A673 (cell line): ENCODE data around the gene CBLC. TPM values are rescaled to one million over a fixed set of nuclear protein-coding genes. Genes with fewer than 3 reads are reported as not detected.

Experiments used
- BruUV-seq: library from RNA; stranded (reverse); fragments of 400-500 nt; replicated peaks from 2 replicates; lab custom pipeline; 2021; lab: Mats Ljungman, UMichigan
- CTCF ChIA-PET: fragments of 300-600 bp; sonication (Branson Sonifier 250); formaldehyde crosslinking; loops from one replicate; lab custom pipeline; 2022; ENCODE audit warnings: antibody characterized with exemption; lab: Charles Lee
- POLR2A ChIA-PET: fragments of 300-600 bp; sonication (Branson Sonifier 250); formaldehyde crosslinking; loops from one replicate; lab custom pipeline; 2022; ENCODE audit warnings: antibody characterized with exemption; ENCODE audit not compliant: low non-redundant PET; lab: Charles Lee
- DNase-seq: peaks from one replicate; pipeline ENCODE4 v3.0.0-alpha.2; 2015; ENCODE audit warnings: low spot score
- H3K27ac ChIP-seq: fragments of 200-600 bp; sonication (generic); 2 replicates; pipeline ENCODE4 v1.5.1; 2016; ENCODE audit warnings: mixed run types, low read depth, mild to moderate bottlenecking, mixed read lengths, antibody characterized with exemption, low read length; ENCODE audit not compliant: poor library complexity, severe bottlenecking
- H3K27me3 ChIP-seq: fragments of 200-600 bp; sonication (generic); replicated peaks from 2 replicates; pipeline ENCODE4 v1.6.1; 2017; ENCODE audit warnings: mixed run types, low read depth, mild to moderate bottlenecking, mixed read lengths, antibody characterized with exemption, low read length; ENCODE audit not compliant: insufficient read depth, poor library complexity
- H3K36me3 ChIP-seq: fragments of 200-600 bp; sonication (generic); 2 replicates; pipeline ENCODE4 v1.6.1; 2016; ENCODE audit warnings: mixed run types, mild to moderate bottlenecking, mixed read lengths, antibody characterized with exemption, low read length; ENCODE audit not compliant: insufficient read depth, poor library complexity, severe bottlenecking
- H3K4me1 ChIP-seq: fragments of 200-600 bp; sonication (generic); 2 replicates; pipeline ENCODE4 v1.6.1; 2017; ENCODE audit warnings: mixed run types, mild to moderate bottlenecking, mixed read lengths, antibody characterized with exemption, low read length; ENCODE audit not compliant: insufficient read depth, poor library complexity, severe bottlenecking
- H3K4me3 ChIP-seq: fragments of 200-600 bp; sonication (generic); 2 replicates; pipeline ENCODE4 v1.5.1; 2016; ENCODE audit warnings: low read depth, mixed run types, mild to moderate bottlenecking, mixed read lengths, low read length; ENCODE audit not compliant: poor library complexity, severe bottlenecking
- H3K9me3 ChIP-seq: fragments of 200-600 bp; sonication (generic); 2 replicates; pipeline ENCODE4 v1.6.1; 2016; ENCODE audit warnings: mixed run types, low read depth, mild to moderate bottlenecking, mixed read lengths, antibody characterized with exemption, low read length; ENCODE audit not compliant: poor library complexity, severe bottlenecking
- CTCF ChIP-seq: fragments of 300-800, 200-600 bp; sonication (generic); conservative IDR thresholded peaks from 2 replicates; pipeline ENCODE4 v1.5.1; 2017; ENCODE audit warnings: low read depth, mild to moderate bottlenecking, antibody characterized with exemption, low read length, moderate library complexity, mixed read lengths
- EZH2 ChIP-seq: fragments of 200-600 bp; sonication (generic); IDR thresholded peaks from 2 replicates; pipeline ENCODE4 v1.6.1; 2017; ENCODE audit warnings: borderline replicate concordance, low read depth, mild to moderate bottlenecking, mixed read lengths, antibody characterized with exemption, low read length; ENCODE audit not compliant: poor library complexity, severe bottlenecking
- intact Hi-C: fragments of 100-400 bp; cut with micrococcal nuclease; formaldehyde crosslinking; loops from one replicate; pipeline ENCODE4 v1.10.0; 2022; ENCODE audit not compliant: unreplicated experiment
- total RNA-seq: library from RNA; stranded (reverse); gene quantifications from 2 replicates; pipeline ENCODE4 v1.2.3, GENCODE V29; 2021

CBLC gene
- total RNA-seq, 1 experiment from 2014 or later = not detected

DNA sequence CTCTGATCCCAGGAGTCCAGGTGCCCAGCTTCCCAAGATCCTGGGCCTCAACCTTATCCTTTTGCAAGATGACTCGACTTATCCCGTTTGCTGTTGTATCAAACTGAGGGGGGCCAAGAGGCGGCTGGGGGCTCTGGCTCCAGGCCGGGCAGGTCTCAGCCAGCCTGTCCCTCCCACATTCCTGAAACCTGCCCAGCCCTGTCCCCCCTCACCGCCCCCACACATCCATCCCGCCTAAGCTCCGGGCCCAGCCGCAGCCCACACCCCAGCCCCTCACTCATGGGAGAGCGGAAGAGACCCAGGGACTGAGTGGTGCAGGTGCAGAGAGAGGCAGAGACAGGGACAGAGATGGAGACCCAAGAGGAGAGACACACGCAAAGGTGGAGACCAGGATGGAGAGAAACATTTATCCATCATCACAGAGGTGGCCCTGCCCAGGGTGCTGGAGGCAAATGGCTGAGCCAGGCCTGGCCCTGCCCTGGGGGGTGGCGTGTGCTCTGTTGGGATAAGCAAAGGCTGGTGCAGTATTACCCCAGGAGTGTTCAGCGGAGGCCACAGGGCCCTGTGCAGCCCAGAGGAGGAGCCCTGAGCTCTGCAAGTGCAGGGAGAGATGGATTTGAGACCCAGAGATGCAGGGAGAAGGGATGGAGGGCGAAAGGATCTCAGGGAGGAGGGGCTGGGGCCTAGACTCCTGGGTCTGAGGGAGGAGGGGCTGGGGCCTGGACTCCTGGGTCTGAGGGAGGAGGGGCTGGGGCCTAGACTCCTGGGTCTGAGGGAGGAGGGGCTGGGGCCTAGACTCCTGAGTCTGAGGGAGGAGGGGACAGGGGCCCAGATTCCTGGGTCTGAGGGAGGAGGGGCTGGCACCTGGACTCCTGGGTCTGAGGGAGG is 32.8 kb downstream of the CBLC start:
- no peaks in the 10 kb centered on the region for H3K9me3 ChIP-seq
- POLR2A ChIA-PET = no interaction called here
- no peaks in the 10 kb centered on the region for H3K27me3 ChIP-seq
- CTCF ChIA-PET = no interaction called here
- BruUV-seq = no TSS peak
- TF ChIP-seq EZH2 (no peak), CTCF (no peak)
- no peak for DNase-seq
- no peak overlapping the region for H3K4me3 ChIP-seq
- H3K27ac ChIP-seq = no peak overlapping the region
- no peaks in the 10 kb centered on the region for H3K36me3 ChIP-seq
- intact Hi-C loops = no loop called here
- no peaks in the 10 kb centered on the region for H3K4me1 ChIP-seq

DNA sequence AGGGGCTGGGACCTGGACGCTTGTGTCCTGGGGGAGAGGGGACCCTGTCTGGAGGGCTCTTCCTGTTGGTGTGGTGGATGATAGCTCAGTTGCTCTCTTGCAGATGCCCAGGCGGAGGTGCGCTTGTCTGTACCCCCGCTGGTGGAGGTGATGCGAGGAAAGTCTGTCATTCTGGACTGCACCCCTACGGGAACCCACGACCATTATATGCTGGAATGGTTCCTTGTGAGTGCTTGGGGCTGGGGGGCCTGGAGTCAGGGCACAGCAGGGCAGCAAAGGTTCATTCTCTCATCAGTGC is 33.4 kb downstream of the CBLC start:
- CTCF ChIA-PET = no interaction called here
- Histone ChIP-seq H3K4me3 (no peak overlapping the region), H3K27ac (no peak overlapping the region), H3K27me3 (no peaks in the 10 kb centered on the region), H3K9me3 (no peaks in the 10 kb centered on the region), H3K4me1 (no peaks in the 10 kb centered on the region), H3K36me3 (no peaks in the 10 kb centered on the region)
- DNase-seq = no peak
- TF ChIP-seq EZH2 = no peak
- TF ChIP-seq CTCF = no peak
- POLR2A ChIA-PET = no interaction called here
- BruUV-seq = no TSS peak
- intact Hi-C loops = no loop called here

GRCh38 chr19:44812142-44812718 is 34.5 kb downstream of the CBLC start:
- BruUV-seq = no TSS peak
- CTCF ChIA-PET = interaction anchor here (0.6 kb wide), 1 partner anchor 86 kb away, joined by 3 read pairs; no protein-coding TSS in a partner anchor
- no peaks in the 10 kb centered on the region for H3K9me3 ChIP-seq
- no peaks in the 10 kb centered on the region for H3K4me1 ChIP-seq
- POLR2A ChIA-PET = no interaction called here
- DNase-seq = no peak
- intact Hi-C loops = no loop called here
- H3K4me3 ChIP-seq = no peak overlapping the region
- TF ChIP-seq EZH2 (no peak), CTCF (no peak)
- H3K27ac ChIP-seq = no peak overlapping the region
- H3K27me3 ChIP-seq = no peaks in the 10 kb centered on the region
- no peaks in the 10 kb centered on the region for H3K36me3 ChIP-seq
